ENCODE results near the gene PRR29. TPM values are rescaled to one million over a fixed set of nuclear protein-coding genes. Genes with fewer than 3 reads are reported as not detected.

The PRR29 gene
- total RNA-seq, 2 experiments from 2014 or later = 0.16 to 0.29 TPM

- TF ChIP-seq CTCF (conservative IDR thresholded peaks at IDR 0.05; ENCODE audit: low read length) (peak; percentile 55), EZH2phosphoT487 (IDR thresholded peaks at IDR 0.05; ENCODE audit: borderline replicate concordance, low read depth, low read length) (no peak)
- Histone ChIP-seq H3K79me2 (ENCODE audit: insufficient read depth, low read depth, low read length) (no peaks in the 10 kb centered on the region), H3K36me3 (ENCODE audit: insufficient read depth, low read length) (no peaks in the 10 kb centered on the region), H3K9me3 (ENCODE audit: low read length) (no peaks in the 10 kb centered on the region), H3K4me1 (ENCODE audit: insufficient read depth, low read length, poor library complexity, severe bottlenecking) (no peaks in the 10 kb centered on the region), H3K9me2 (ENCODE audit: insufficient read depth, low read length) (no peaks in the 10 kb centered on the region), H2AFZ (ENCODE audit: low read length) (no peak overlapping the region), H3K4me2 (ENCODE audit: low read length) (no peak overlapping the region), H4K20me1 (ENCODE audit: insufficient read depth, low read length) (no peaks in the 10 kb centered on the region), H3K4me3 (ENCODE audit: low read depth, low read length, poor library complexity, severe bottlenecking) (no peak overlapping the region), H3K27ac (ENCODE audit: low read depth, low read length, poor library complexity, severe bottlenecking) (no peak overlapping the region)
- ChIA-PET POLR2A (no interaction called here), CTCF (ENCODE audit: unreplicated experiment) (no interaction called here)
- DNase-seq (ENCODE audit: low spot score) = no peak
- BruUV-seq (replicated peaks) = no TSS peak
- intact Hi-C loops (cut with micrococcal nuclease; ENCODE audit: unreplicated experiment) = no loop called here
These were observed 38.2 kb downstream of the PRR29 start for GRCh38 chr17:64036198-64036922.

GRCh38 chr17:64037180-64037579, 39.0 kb downstream of the PRR29 start:
- no peak for DNase-seq (ENCODE audit: low spot score)
- TF ChIP-seq CTCF (conservative IDR thresholded peaks at IDR 0.05; ENCODE audit: low read length) (no peak), EZH2phosphoT487 (IDR thresholded peaks at IDR 0.05; ENCODE audit: borderline replicate concordance, low read depth, low read length) (no peak)
- H3K9me3 ChIP-seq (ENCODE audit: low read length) = no peaks in the 10 kb centered on the region
- H3K79me2 ChIP-seq (ENCODE audit: insufficient read depth, low read depth, low read length) = no peaks in the 10 kb centered on the region
- no peak overlapping the region for H2AFZ ChIP-seq (ENCODE audit: low read length)
- no peaks in the 10 kb centered on the region for H3K9me2 ChIP-seq (ENCODE audit: insufficient read depth, low read length)
- intact Hi-C loops (cut with micrococcal nuclease; ENCODE audit: unreplicated experiment) = no loop called here
- no peaks in the 10 kb centered on the region for H4K20me1 ChIP-seq (ENCODE audit: insufficient read depth, low read length)
- no peaks in the 10 kb centered on the region for H3K4me1 ChIP-seq (ENCODE audit: insufficient read depth, low read length, poor library complexity, severe bottlenecking)
- POLR2A ChIA-PET = interaction anchor here (0.6 kb wide), 1 partner anchor 181 kb away, joined by 3 read pairs; no protein-coding TSS in a partner anchor
- H3K27ac ChIP-seq (ENCODE audit: low read depth, low read length, poor library complexity, severe bottlenecking) = no peak overlapping the region
- CTCF ChIA-PET (ENCODE audit: unreplicated experiment) = no interaction called here
- H3K4me2 ChIP-seq (ENCODE audit: low read length) = no peak overlapping the region
- peaks cover 6% of the 10 kb centered on the region for H3K36me3 ChIP-seq (ENCODE audit: insufficient read depth, low read length)
- no TSS peak for BruUV-seq (replicated peaks)
- no peak overlapping the region for H3K4me3 ChIP-seq (ENCODE audit: low read depth, low read length, poor library complexity, severe bottlenecking)

- ChIA-PET POLR2A (interaction anchor here (0.6 to 1.1 kb wide), 3 partner anchors 23 to 182 kb away, joined by 3 read pairs; no protein-coding TSS in a partner anchor), CTCF (ENCODE audit: unreplicated experiment) (no interaction called here)
- Histone ChIP-seq H2AFZ (ENCODE audit: low read length) (no peak overlapping the region), H3K4me1 (ENCODE audit: insufficient read depth, low read length, poor library complexity, severe bottlenecking) (no peaks in the 10 kb centered on the region), H4K20me1 (ENCODE audit: insufficient read depth, low read length) (no peaks in the 10 kb centered on the region), H3K27ac (ENCODE audit: low read depth, low read length, poor library complexity, severe bottlenecking) (no peak overlapping the region), H3K79me2 (ENCODE audit: insufficient read depth, low read depth, low read length) (no peaks in the 10 kb centered on the region), H3K4me2 (ENCODE audit: low read length) (no peak overlapping the region), H3K4me3 (ENCODE audit: low read depth, low read length, poor library complexity, severe bottlenecking) (no peak overlapping the region), H3K9me2 (ENCODE audit: insufficient read depth, low read length) (no peaks in the 10 kb centered on the region), H3K9me3 (ENCODE audit: low read length) (no peaks in the 10 kb centered on the region), H3K36me3 (ENCODE audit: insufficient read depth, low read length) (peaks cover 7% of the 10 kb centered on the region)
- no peak for DNase-seq (ENCODE audit: low spot score)
- no peak for TF ChIP-seq CTCF (conservative IDR thresholded peaks at IDR 0.05; ENCODE audit: low read length)
- TF ChIP-seq EZH2phosphoT487 (IDR thresholded peaks at IDR 0.05; ENCODE audit: borderline replicate concordance, low read depth, low read length) = no peak
- BruUV-seq (replicated peaks) = no TSS peak
- intact Hi-C loops (cut with micrococcal nuclease; ENCODE audit: unreplicated experiment) = no loop called here
These were observed 39.7 kb downstream of the PRR29 start for GRCh38 chr17:64037802-64038201.
